ENCODE data around the gene COPG1. TPM values are rescaled to one million over a fixed set of nuclear protein-coding genes. Genes with fewer than 3 reads are reported as not detected.
A peak's percentile ranks its signal among the peaks of the same experiment; 100 is the strongest.

Gene COPG1
- total and polyA plus RNA-seq, 9 of the 15 experiments (the other 6 are each of a cell fraction or from before 2014, with no cell fraction given): 40.3 to 105 (median 62.4) TPM

DNA sequence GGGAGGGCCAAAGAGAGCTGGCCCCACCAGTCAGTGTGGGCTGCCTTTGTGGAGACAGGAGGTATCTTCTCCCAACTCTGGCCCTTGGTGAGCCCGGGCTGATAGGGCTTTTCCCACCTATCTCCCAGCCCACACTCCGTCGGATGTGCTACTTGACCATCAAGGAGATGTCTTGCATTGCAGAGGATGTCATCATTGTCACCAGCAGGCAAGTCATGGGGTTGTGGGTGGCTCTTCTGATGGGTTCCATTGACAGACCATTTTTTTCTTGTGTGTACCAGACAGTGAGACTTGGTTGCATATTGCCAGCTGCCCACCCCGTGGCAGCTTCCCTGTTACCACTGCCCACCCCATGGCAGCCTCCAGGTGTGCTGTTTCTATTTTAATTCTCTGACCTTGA lies 3.3 kb downstream of the COPG1 start (continued):
- no peak for TF ChIP-seq HCFC1 (IDR thresholded peaks at IDR 0.05; ENCODE audit: low read depth, low read length)
- no peak for TF ChIP-seq C11orf30 (IDR thresholded peaks at IDR 0.05; ENCODE audit: low read depth)
- TF ChIP-seq SRSF9 (IDR thresholded peaks at IDR 0.05; ENCODE audit: borderline replicate concordance, low read depth, low read length): no peak
- TF ChIP-seq, protein P1, sequence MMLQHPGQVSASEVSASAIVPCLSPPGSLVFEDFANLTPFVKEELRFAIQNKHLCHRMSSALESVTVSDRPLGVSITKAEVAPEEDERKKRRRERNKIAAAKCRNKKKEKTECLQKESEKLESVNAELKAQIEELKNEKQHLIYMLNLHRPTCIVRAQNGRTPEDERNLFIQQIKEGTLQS (IDR thresholded peaks at IDR 0.05): peak; percentile 47; the same call in 1 of the 2 replicates
- TF ChIP-seq, protein P1 (CRISPR knock-in tag; conservative IDR thresholded peaks at IDR 0.05): no peak
- TF ChIP-seq ZNF589 (CRISPR knock-in tag; IDR thresholded peaks at IDR 0.05; ENCODE audit: low read depth): peak; percentile 91
- TF ChIP-seq HNRNPK (IDR thresholded peaks at IDR 0.05; ENCODE audit: low read depth, low read length, poor library complexity, severe bottlenecking): no peak
- TF ChIP-seq, protein P2, sequence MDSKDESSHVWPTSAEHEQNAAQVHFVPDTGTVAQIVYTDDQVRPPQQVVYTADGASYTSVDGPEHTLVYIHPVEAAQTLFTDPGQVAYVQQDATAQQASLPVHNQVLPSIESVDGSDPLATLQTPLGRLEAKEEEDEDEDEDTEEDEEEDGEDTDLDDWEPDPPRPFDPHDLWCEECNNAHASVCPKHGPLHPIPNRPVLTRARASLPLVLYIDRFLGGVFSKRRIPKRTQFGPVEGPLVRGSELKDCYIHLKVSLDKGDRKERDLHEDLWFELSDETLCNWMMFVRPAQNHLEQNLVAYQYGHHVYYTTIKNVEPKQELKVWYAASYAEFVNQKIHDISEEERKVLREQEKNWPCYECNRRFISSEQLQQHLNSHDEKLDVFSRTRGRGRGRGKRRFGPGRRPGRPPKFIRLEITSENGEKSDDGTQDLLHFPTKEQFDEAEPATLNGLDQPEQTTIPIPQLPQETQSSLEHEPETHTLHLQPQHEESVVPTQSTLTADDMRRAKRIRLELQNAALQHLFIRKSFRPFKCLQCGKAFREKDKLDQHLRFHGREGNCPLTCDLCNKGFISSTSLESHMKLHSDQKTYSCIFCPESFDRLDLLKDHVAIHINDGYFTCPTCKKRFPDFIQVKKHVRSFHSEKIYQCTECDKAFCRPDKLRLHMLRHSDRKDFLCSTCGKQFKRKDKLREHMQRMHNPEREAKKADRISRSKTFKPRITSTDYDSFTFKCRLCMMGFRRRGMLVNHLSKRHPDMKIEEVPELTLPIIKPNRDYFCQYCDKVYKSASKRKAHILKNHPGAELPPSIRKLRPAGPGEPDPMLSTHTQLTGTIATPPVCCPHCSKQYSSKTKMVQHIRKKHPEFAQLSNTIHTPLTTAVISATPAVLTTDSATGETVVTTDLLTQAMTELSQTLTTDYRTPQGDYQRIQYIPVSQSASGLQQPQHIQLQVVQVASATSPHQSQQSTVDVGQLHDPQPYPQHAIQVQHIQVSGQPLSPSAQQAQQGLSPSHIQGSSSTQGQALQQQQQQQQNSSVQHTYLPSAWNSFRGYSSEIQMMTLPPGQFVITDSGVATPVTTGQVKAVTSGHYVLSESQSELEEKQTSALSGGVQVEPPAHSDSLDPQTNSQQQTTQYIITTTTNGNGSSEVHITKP (IDR thresholded peaks at IDR 0.05; ENCODE audit: partially characterized antibody): no peak
- peak; percentile 93 for TF ChIP-seq ZNF175 (CRISPR knock-in tag; IDR thresholded peaks at IDR 0.05; ENCODE audit: low read depth)
- no peak for TF ChIP-seq ZBTB17 (CRISPR knock-in tag; IDR thresholded peaks at IDR 0.05)
- no peak for TF ChIP-seq HNRNPLL (IDR thresholded peaks at IDR 0.05; ENCODE audit: low read depth, low read length, poor library complexity, severe bottlenecking)
- TF ChIP-seq PYGO2 (tag; IDR thresholded peaks at IDR 0.05): no peak
- TF ChIP-seq, protein P3, sequence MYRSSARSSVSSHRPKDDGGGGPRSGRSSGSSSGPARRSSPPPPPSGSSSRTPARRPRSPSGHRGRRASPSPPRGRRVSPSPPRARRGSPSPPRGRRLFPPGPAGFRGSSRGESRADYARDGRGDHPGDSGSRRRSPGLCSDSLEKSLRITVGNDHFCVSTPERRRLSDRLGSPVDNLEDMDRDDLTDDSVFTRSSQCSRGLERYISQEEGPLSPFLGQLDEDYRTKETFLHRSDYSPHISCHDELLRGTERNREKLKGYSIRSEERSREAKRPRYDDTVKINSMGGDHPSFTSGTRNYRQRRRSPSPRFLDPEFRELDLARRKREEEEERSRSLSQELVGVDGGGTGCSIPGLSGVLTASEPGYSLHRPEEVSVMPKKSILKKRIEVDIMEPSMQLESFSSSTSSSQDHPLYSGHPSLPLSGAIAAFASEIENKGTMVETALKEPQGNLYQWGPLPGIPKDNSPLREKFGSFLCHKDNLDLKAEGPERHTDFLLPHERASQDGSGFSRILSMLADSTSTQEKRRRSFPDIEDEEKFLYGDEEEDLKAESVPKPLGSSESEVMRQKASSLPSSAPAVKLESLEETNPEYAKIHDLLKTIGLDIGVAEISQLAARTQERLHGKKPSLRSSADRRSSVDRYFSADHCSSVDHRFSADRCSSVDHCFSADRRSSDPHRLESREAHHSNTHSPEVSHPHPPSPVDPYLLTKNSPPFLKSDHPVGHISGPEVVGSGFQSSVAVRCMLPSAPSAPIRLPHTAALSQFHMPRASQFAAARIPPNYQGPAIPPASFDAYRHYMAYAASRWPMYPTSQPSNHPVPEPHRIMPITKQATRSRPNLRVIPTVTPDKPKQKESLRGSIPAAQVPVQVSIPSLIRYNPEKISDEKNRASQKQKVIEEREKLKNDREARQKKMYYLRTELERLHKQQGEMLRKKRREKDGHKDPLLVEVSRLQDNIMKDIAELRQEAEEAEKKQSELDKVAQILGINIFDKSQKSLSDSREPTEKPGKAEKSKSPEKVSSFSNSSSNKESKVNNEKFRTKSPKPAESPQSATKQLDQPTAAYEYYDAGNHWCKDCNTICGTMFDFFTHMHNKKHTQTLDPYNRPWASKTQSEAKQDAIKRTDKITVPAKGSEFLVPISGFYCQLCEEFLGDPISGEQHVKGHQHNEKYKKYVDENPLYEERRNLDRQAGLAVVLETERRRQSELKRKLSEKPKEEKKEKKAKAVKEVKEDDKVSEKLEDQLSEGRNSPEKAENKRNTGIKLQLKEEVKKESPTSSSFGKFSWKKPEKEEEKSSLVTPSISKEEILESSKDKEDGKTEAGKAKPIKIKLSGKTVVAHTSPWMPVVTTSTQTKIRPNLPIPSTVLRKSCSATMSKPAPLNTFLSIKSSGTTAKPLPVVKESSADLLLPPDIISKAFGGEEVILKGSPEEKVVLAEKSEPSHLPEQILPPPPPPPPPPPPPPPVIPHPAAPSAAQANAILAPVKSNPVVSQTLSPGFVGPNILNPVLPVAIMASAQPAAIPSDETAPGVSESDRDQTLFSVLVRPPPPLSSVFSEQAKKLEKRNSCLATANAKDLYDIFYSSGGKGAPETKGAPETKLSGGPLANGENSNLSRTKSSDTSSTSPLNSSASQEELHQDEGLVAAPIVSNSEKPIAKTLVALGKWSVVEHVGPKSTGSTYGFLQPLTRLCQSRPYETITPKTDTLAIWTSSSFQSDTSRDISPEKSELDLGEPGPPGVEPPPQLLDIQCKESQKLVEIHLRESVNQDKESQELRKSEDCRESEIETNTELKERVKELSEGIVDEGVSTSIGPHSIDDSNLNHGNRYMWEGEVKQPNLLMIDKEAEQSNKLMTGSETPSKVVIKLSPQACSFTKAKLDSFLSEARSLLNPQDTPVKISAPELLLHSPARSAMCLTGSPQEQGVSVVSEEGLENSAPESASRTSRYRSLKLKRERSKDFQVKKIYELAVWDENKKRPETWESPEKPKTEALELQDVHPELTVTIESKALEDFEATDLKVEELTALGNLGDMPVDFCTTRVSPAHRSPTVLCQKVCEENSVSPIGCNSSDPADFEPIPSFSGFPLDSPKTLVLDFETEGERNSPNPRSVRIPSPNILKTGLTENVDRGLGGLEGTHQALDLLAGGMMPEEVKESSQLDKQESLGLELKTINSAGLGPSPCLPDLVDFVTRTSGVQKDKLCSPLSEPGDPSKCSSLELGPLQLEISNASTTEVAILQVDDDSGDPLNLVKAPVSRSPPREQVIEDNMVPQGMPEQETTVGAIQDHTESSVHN (IDR thresholded peaks at IDR 0.05; ENCODE audit: borderline replicate concordance in 1 of 2, low read depth in 1 of 2): no peak
- no peak for TF ChIP-seq ZNF184 (CRISPR knock-in tag; IDR thresholded peaks at IDR 0.05)
- TF ChIP-seq GABPB2 (CRISPR knock-in tag; conservative IDR thresholded peaks at IDR 0.05): no peak

Measured in K562 (cell line).